GM21526 (cell line): ENCODE results near the gene KRTAP5-6.
"Not testable (repeated sequence)": the region's sequence is repeated elsewhere in the genome, so short reads cannot be mapped to it uniquely, and the experiment has no call there.

Source experiments
- ATAC-seq: cut with Tn5 transposase; IDR thresholded peaks from one replicate; pipeline ENCODE4 v1.9.1; 2021; ENCODE audit warnings: moderate library complexity; ENCODE audit not compliant: unreplicated experiment, low FRiP score

KRTAP5-6 gene

DNA sequence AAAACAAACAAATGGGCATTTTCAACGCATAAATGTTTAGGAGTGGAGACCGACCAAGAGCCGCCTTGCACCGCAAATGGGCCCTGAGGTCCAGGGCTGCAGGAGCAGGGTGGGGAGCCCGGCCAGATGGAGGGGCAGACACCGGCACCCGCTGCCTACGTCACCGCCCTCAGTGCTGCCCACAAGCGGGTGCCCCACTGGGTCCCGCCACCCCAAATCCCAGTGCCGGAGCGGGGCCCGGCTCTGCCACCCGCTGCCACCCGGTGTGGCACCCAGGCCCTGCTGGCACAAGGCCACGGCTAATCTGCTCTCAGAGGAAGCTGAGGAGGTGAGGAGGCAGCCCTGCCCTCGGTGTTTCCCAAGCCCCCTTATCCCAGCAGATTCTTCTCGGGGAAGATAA, 13.8 kb upstream of the KRTAP5-6 start:
- not testable (repeated sequence) for ATAC-seq

DNA sequence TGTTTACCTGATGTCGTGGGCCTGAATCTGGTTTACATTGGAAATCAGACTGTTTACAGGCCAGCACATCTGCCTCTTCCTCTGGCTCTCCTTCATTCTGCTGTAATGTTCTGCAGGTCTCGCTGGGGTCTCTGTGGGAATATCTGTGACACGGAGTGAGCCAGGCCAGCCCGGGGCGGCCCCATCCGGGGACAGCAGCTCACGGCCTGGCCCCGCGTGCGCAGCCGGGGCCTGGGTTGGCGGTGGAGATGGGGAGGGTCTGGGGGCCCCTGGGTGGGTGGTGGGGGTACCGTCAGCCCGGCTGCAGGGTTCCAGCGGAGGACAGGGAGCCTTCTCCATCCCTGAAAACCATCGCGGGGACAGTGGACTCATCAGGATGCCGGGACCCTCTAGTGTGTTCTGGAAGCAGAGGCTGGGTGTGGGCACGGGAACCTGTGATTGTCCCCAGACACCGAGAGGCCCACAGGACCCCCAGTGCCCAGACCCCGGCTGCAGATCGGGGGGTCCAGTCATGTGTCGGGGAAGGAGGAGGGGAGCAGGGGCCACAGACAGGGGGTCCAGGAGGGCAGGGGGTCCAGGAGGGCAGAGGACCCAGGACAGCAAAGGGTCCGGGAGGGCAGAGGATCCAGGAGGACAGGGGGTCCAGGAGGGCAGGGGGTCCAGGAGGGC, 13.0 kb upstream of the KRTAP5-6 start:
- ATAC-seq: not testable (repeated sequence)

DNA sequence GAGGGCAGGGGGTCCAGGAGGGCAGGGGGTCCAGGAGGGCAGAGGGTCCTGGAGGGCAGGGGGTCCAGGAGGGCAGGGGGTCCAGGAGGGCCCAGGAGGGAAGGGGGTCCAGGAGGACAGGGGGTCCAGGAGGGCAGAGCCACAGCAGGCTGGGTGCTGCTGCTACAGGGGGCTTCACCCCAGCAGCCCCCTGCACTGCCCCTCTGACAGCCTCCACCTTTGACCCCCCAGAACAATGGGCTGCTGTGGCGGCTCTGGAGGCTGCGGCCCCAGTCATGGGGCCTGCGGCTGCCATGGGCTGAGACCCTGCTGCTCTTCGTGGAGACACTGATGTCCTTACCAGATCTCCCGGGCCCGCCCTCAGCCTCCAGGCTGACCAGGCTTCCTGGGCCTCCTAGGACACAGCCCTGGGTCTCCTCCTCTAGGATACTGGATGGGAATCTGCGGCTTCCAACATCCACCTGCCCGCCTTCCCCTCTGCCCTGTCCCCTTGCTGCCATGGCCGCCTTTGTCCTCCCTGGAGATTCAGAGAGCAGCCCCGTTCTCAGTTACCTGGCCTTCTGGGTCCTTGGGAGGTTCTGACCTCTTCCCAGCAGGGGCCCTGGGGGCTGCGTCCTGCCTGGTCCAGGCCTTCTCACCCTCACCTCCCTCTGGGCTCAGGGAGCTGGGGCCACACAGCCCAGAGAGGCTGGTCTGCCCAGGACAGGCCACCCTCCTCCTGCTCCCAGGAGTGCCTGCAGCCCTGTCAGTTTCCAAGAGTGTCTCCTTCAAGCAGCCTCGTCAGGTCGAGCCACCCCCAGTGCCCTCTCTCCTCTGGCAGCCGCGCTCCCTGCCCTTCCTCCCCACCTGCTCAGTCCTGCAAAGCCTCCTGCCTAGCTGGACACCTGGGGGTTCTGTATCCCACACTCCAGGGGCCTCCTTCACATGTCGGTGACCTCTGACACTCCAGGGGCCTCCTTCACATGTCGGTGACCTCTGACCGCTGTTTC, 11.8 kb upstream of the KRTAP5-6 start:
- not testable (repeated sequence) for ATAC-seq

DNA sequence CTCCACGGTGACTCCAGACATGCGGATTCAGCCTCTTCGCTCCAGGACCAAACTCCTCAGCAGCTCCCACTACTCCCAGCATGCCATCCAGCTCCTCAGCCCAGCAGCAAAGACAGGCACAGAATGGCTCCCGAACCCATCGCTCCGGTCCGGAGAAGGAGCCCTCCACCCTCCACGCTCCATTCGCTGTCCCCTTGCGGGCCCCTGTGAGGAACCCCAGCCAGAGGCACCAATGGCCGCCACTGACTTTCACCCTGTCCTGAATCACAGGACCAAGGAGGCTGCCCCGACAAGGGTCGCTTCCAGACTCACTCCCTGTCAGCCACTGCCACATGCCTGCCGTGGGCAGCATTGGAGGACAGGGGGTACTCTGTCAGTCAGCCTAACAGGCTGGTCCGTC, 10.8 kb upstream of the KRTAP5-6 start:
- not testable (repeated sequence) for ATAC-seq

DNA sequence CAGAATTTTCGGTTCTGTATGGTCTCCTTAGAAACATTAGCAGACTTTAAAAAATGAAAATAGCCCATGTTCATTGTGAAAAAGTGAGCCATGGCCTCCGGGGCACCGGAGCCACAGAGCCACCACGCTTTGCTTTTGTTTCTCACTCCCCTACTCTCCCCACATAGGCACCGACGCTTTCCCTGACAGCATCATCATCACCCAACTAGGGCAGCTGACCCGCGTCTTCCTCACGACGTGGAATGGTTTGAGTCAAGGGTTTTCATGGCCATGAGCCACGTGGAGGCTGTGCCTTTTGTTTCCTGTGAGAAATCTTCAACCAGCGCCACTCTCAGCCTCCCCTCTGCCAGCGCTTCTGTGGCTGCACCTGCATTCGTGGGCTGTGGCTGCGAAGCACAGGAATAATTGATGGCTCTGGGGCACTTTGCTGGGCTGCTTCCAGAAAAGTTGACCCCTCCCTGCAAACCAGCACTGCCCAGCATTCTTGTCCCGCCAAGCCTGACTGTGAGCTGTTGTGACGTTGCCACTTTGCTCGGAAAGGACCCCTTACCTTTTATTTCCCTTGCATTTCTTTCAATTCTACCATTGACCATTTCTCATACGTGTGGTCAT, 8.6 kb upstream of the KRTAP5-6 start:
- ATAC-seq: not testable (repeated sequence)

DNA sequence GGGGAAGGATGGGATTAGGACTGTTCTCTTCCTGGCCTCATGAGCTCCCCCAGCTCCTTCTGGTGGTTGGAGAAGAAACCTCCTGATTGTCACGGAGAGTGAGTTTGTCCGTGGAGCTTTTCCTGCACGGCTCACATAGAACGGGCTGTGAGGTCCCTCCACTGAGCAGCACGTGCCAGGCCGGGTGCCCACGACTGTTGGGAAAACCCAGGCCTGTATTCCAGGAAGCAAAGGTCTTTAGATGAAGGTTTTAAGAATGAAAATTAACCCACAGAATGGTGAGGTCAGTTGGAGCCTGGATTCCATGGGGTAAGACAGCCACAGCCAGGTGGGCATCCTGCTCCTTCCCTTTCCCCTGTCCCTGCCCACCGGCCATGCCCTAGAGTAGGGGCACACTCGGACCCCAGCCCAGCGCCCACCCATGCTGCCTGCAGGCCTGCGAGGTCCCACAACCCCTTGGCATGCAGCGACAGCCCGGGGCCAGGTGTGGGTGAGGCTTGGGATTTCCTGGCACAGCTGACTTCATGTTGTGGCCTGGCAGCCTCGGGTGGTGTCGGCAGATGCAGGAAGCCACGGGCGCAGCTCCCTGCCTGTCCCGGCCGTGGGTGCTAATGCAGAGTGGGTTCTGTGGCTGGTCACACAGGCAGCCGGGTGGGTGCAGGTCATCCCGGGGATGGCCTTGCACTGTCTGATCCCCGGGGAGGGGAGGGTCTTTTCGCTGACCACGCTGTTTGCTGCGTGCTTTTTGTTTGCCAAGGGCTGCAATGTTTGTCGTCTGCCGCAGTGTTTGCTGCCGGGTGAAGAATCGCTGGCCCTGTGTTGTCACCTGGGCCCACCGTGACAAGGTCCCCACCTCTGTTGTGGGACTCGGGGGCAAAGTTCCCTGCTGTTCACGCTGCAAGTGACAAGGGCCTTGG, 7.5 kb upstream of the KRTAP5-6 start:
- not testable (repeated sequence) for ATAC-seq

DNA sequence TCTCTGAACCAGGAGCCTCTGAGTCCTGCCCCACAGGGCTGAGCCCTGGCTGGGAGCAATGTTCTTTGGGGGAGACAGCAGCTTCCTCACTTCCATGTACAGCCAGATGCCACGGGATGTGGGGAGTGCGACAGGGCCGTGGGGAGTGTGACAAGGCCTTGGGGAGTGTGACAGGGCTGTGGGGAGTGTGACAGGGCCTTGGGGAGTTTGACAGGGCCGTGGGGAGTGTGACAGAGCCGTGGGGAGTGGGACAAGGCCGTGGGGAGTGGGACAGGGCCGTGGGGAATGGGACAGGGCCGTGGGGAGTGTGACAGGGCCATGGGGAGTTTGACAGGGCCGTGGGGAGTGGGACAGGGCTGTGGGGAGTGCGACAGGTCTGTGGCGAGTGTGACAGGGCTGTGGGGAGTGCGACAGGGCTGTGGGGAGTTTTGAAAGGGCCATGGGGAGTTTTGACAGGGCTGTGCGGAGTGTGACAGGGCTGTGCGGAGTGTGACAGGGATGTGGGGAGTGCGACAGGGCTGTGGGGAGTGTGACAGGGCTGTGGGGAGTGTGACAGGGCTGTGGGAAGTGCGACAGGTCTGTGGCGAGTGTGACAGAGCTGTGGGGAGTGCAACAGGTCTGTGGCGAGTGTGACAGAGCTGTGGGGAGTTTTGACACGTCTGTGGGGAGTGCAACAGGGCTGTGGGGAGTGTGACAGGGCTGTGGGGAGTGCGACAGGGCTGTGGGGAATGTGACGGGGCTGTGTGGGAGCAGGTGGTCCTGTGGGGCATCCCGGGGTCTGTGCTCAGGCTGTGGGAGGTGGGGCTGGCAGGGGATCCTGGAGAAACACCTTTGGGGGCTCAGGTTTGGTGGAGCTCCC, 6.6 kb upstream of the KRTAP5-6 start:
- ATAC-seq: no peak

DNA sequence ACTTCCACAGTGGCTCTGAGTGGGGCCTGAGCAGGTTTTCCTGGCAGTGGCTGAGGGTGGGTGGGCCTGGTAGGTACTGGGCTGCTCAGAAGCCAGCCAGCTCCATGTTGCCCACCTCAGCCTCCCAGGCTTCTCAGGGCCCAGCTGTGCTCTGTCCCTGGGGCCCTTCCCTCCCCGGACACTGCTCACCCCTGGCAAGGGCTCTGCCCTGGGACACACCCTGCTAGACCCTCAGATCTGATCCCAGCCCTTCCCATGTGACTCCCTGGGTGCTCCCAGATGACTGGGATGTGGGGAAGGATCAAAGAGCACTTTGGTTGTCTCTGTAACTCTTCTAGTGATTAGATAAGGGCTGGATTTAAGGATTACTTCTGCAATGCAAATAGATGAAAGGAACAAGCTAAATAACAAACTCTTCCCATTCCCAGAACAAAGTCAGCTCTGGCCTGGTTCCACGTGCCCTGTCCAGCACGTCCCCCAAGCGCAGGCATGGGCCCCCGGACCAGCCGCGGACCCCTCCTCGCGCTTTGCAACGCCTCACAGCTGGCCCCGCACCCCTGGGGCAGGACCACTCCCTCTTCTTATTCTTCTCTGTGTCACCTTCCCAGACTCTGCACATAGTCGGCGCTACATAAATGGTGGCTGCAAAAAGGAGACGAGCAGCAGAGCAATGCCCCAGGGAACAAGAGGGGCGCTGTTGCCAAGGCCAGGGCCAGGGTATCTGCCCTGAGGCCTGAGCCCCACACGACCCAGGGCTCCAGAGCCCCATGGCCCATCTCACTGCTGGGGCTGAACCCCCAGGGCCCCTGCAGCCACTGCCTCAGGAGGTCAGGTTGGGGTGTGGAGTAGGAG, 5.7 kb upstream of the KRTAP5-6 start:
- ATAC-seq: no peak

DNA sequence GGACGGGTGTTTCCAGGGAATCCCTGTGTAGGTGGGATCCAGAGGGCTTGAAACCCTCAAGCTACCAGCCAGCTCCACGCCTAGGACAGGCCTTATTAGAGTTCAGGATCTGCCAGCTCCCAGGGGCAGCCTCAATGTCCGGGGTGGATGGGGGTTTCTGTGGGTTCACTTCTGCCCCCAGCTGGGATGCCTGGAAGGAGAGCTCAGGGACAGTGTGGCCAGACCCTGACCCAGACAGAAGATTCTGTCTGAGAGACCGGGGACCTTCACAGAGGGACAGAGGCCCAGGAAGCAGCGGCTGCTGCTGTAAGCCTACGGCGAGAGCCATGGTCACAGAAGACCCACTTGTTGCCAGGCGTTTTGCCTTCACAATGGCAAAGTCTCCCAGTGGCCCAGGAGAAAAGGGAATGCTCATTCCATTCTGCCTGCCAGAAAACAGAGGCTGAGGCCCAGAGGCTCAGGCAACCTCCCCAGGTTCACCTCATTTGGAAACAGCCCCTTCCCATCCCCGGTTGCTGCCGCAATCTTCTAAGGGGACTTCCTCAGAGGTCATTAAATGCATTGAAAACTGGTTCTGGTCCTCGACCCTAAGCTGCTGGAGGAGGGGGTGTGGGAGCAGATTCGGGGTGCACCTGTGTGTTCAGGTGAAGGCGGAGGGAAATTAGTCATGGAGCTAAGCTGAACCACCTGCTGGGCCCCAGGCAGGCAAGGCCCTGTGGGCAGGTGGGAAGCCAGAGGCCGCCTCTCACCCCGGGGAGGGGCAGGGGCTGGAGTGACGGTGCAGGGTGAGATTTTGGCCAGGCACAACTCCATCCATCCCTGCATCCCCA, 4.9 kb upstream of the KRTAP5-6 start:
- no peak for ATAC-seq

DNA sequence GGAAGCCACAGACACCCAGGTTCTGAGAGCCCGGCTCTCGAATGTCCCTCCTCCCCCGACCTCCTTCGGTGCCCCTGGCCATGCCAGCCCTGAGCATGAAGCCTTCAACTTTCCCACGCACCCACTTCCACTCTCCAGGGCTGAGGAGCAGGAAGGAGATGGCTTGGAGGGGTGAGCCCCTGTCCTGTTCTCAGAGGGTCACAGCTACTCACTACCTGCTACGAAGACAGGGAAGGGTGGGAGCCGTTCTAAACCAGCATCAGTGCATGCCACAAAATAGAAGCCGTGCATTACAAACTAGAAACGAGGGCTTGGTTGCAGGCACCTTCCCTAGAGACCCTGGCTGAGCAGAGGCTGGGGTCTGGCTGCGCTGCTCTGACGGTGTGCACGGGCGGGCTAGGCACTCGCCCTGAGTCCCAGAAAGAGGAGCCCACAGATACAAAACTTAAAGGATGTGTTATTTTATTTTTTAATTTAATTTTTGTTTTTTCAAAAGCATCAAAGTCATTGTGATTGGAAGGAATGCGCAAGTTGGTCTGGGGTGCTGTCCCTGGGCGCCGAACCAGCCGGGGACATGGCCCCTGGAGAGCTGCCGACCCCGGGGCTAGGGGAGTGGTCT, 4.2 kb upstream of the KRTAP5-6 start:
- ATAC-seq: no peak

DNA sequence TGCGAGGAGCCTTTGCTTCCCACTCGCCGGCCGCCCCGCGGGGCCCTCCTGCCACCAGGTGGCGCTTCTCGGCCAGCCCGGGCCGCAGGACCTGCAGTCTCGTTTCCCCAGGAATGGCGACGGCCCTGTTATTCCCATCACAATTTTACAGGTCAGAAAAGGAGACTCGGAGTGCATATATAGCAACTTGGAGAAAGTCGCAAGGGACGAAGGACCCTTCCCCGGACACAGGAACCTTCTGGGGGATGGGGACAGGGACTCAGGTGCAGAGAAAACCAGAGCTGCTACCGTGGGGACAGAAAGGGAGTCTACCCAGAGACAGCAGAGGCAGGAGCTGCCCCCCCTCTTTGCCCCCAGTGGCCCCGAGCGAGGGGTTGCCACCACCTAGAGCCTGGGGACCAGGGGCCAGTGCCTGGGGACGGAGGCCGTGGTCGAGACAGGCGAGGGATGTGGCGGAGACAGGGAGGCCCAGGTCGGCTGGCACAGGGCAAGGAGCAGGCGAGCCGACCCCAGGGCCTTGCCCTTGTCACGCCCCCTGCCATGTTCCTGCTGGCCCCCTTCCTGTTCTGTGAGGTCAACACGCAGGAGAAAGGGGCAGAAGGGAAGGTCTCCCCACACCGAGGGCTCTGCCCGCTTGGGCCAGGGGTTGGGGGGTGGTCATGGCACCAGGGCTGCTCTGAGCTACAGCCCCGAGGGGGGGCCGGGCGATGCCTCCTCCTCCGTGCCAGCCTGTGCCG, 3.5 kb upstream of the KRTAP5-6 start:
- ATAC-seq: peak; percentile 9

DNA sequence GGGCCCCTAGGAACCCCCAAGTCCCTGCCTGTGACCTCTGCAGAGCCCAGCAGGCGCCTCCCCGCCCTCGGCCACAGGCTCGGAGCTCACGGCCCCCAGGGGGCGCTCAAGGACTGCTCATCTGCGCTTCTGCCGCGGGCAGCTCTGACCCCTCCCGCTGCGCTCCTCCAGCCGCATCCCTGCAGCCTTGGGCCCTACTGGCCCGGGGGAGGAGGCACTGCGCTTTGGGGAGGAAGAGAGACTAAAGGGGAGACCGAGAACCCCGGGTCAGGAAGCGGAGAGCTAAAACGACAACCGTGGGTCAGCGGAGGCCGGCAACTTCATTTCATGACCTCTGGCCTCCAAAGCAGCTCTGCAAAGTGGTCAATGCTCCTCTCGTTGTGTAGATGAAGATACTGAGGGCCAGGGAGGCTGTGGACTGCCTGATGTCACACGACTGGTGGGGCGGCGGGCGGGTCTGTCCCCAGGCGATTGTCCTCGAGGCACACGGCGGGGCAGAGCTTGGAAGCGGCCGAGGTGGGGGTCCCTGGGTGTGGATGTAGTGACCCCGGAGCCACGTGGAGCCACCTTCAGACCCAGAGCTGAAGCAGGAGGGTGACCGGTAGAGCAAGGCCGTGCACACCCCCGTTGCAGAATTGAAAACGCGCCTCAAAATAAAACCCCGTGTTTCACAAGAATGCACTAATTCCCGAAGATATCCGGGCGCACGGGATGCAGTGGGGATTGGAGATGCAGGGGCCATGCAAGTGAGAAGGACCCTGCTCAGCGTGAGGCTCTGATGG, 2.7 kb upstream of the KRTAP5-6 start:
- peak; percentile 69 for ATAC-seq

DNA sequence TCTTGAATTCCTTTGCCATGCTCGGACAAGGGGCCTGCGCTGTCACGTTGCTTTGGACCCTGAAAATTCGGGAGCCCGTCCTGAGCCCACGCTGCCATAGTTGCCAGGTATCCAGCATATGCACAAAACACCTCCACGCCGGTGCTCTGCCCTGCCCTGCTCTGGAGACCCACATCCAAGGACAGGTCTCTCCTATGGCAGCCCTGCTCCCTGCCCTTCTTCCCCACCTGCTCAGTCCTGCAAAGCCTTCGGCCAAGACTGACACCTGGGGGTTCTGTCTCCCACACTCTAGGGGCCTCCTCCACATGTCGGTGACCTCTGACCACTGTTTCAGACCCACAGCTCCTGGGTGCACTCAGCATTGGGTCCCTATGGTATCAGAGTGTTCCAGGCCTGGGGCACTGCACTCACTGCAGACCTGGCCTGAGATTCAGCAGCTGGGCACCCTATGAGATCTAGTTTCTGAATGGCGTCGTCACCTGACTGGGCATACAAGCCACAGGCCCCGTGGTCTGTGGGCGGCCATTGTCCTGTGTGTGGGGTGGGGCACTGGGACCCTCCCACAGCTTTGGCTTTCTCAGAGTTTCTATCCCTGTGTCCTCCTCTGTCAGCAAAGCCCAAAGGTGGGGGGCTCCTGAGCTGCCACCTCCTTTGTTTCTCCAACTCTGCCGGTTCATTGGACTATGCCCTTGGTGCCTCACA, 2.0 kb upstream of the KRTAP5-6 start:
- no peak for ATAC-seq

DNA sequence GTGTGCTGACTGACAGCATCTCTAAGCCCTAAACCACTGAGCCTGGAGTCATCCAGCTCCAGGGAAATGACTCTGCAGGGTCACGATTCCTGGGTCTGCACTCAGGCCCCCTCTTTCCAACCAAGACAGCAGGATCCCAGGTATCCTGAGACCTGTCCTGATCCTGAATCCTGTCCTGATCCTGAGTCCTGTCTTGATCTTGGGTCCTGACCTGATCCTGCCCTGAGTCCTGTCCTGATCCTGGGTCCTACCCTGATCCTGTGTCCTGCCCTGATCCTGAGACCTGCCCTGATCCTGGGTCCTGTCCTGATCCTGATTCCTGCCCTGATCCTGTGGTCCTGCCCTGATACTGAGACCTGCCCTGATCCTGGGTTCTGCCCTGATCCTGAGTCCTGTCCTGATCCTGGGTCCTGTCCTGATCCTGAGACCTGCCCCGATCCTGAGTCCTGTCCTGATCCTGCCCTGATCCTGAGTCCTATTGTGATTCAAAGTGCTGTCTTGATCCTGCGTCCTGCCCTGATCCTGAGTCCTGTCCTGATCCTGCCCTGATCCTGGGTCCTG, 1.4 kb upstream of the KRTAP5-6 start:
- no peak for ATAC-seq

DNA sequence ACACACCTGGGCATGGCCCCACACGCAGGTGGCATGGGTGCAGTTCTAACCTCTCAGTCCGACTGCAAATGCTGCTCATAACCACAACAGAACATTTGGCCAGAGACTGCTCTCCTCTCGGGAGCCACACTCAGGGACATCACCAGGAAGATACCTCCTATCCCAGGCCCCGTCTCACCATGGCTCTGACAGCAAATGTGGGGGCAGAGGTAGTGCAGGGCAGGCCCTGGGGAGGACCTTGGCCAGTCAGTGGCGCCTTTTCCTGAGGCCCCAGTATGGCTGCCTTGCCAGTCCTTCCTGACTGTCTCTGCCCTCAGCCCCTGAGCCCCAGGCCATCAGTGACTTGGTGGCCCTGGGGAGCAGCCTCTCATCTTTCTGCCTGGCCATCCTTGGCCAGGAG, 2.8 kb downstream of the KRTAP5-6 start:
- no peak for ATAC-seq
